ENCODE measurements around the gene DHX8.
"Not testable (repeated sequence)": the region's sequence is repeated elsewhere in the genome, so short reads cannot be mapped to it uniquely, and the experiment has no call there.

DHX8 gene

DNA sequence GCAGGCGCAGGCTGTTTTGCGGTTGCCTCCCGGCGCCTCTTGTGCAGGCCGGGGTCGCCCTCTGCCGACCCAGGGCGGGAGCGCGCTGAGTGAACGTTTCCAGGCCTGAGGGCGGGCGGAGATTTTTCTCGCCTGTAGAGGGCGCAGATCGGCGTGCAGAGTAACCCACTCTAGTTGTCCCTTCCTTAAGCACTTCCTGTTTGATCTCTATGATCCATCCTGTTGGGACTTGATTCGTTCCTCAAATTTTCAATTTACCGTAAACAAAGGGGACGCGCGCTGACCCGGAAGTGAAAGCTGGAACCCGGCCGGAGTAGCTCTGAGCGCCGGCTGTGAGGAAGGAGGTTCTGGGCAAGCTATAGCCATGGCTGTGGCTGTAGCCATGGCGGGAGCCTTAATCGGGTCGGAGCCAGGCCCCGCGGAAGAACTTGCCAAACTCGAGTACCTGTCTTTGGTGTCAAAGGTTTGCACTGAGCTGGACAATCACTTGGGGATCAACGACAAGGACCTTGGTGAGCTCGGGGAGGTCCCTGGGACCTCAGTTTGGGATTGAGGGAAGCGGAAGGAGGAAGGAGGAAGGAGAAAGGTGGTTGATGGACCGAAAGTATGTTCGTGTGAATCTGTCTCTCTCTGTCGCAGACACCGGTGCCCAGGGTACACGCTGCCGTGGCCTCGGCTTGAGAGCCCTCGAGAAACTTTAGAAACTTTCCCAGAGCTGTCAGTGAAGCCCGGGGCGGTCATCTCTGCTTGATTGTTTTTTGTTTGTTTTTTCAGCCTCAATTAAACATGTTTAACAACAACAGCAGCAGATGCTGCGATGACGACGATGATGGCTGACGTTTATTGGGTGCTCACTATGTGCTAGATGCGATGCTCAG lies at the start of gene DHX8:
DHX8 (plus strand) TSS at position 302 of the 878 bp plus-strand sequence; CDS start at position 365, 63 bp downstream.
- peak; percentile 99 for DNase-seq (ENCODE audit: low spot score)

DNA sequence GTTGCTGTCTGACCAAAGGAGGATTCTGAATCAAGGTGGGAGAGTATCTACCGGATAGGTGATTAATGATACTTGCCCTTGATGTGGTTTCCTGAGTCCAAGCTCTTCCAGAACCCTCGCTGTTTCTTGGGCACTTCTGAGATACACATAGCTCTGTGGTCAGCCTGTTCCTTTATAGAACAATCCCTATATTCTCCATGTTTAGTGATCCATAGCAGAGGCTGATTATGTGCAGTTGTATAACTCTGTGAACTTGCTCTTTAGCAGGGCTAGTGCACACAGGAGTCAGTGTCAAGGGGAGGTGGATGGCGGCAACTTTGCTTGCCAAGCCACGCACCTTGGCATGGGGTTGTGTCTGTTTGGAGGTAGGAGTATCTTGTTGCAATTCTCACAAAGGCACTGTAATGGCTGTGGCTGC lies 48.9 kb upstream of the DHX8 start:
- DNase-seq (ENCODE audit: low spot score), result no peak

- DNase-seq (ENCODE audit: low spot score), result no peak
Observed at GRCh38 chr17:43437756-43438155, 46.0 kb upstream of the DHX8 start.

GRCh38 chr17:43438626-43439025 lies 45.1 kb upstream of the DHX8 start:
- DNase-seq (ENCODE audit: low spot score), result no peak

GRCh38 chr17:43439041-43439440 lies 44.7 kb upstream of the DHX8 start:
- DNase-seq (ENCODE audit: low spot score), result no peak

GRCh38 chr17:43442711-43443110 lies 41.1 kb upstream of the DHX8 start:
- no peak for DNase-seq (ENCODE audit: low spot score)

GRCh38 chr17:43443381-43443780 lies 40.4 kb upstream of the DHX8 start:
- no peak for DNase-seq (ENCODE audit: low spot score)

DNA sequence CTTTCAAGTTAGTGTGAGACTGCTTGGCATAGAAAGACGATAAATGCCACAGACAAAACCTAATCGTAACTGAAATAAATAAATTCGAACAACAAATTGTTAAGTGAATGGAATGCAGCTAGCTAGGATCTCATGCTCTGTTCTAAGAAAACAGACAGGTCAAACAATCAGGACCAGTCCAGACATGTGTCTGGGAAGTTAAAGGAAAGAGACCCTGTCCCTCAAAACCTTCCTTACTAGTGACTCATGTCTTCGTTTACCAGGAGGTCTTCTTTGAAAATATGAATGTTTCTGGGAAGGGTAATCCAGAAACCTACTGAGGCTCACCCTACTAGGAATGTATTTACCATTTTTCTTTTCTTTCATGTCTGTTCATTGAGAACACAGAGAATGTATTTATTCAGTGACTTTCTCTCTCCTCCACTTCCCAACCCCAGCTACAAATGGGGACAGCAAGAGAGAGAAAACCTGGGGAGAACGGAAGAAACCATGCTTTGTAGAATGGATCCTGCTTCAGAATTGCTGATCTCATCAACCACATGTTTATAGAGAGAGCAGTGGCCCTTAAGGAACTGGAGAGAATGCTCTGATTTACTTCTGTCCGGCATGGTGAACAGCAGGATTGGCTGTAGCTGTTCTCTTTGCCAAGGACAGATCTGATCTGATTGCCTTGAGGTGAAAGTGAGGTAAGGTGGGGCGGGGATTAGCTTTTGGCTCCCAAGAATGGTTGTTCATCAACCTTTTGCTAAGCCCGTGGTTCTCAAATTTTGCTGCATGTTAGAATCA lies 39.4 kb upstream of the DHX8 start:
- DNase-seq (ENCODE audit: low spot score), result no peak

GRCh38 chr17:43445009-43445589 lies 38.7 kb upstream of the DHX8 start:
- DNase-seq (ENCODE audit: low spot score), result no peak

GRCh38 chr17:43446773-43447172 lies 37.0 kb upstream of the DHX8 start:
- no peak for DNase-seq (ENCODE audit: low spot score)

- no peak for DNase-seq (ENCODE audit: low spot score)
Observed at GRCh38 chr17:43448720-43449469, 34.9 kb upstream of the DHX8 start.

GRCh38 chr17:43449470-43450248 lies 34.1 kb upstream of the DHX8 start:
- DNase-seq (ENCODE audit: low spot score), result no peak

DNA sequence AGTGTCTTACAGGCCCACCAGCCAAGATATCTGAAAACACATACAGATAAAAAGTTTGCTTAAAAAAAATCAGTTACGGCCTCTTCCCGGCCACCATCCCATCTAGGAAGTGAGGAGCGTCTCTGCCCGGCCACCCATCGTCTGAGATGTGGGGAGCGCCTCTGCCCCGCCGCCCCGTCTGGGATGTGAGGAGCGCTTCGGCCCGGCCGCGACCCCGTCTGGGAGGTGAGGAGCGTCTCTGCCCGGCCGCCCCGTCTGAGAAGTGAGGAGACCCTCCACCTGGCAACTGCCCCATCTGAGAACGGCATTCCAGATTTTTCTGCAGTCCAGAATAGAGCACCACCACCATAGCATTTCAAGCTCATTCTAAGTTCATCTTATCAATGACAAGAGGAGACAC lies 33.0 kb upstream of the DHX8 start:
- DNase-seq (ENCODE audit: low spot score), result not testable (repeated sequence)

DNA sequence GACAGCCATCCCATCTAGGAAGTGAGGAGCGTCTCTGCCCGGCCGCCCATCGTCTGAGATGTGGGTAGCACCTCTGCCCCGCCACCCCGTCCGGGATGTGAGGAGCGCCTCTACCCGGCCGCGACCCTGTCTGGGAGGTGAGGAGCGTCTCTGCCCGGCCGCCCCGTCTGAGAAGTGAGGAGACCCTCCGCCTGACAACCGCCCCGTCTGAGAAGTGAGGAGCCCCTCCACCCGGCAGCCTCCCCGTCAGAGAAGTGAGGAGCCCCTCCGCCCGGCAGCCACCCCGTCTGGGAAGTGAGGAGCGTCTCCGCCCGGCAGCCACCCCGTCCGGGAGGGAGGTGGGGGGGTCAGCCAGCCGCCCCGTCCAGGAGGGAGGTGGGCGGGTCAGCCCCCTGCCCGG lies 32.0 kb upstream of the DHX8 start:
- not testable (repeated sequence) for DNase-seq (ENCODE audit: low spot score)

- no peak for DNase-seq (ENCODE audit: low spot score)
Observed at GRCh38 chr17:43453331-43453812, 30.4 kb upstream of the DHX8 start.

DNA sequence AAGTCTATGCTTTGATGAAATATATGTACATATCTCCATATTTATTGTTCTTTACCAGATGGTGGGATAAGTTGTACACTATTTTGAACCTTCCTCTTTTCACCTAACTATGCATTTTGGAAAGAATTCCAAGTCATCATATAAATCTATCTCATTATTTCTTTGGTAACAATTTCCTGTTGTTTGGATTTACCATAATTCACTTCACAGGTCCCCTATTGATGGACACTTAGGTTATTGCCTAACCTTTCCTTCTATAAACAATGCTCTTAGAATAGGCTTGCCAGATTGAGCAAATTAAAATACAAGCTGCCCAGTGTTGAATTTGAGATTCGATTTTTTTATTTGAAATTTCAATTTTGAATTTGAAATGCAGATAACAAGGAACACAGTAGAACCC lies 28.9 kb upstream of the DHX8 start:
- no peak for DNase-seq (ENCODE audit: low spot score)

GRCh38 chr17:43456029-43456428 lies 27.7 kb upstream of the DHX8 start:
- DNase-seq (ENCODE audit: low spot score), result no peak

DNA sequence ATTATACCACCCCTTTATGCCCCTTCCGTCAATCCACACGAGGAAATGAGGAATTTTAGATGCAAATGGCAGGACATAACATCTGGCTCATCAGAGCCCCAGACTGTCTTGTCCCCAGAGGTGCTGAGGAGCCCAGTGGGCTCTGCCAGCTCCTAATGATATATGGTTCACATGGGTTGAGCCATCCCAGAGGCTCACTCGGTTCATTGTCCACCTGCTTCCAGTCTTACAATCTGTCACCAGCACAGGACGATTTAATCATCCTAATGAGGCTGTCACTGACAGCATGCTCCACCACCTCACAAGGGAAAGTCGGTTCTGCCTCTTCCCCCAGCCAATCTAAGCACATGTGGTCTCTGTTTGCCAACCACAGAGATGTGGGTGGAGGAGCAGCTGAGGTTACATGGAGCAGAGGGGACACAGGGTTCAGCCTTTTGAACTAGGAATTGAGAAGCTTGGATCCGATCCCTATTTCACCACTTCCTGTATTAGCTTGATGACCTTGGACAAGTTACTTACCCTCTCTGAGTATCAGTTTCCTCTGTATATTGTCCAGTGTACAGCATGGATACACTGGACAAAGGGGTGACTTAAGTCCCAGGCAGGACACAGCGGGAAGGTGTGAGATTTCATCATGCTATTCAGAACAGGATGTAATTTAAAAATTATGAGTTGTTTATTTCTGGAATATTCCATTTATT lies 27.0 kb upstream of the DHX8 start:
- DNase-seq (ENCODE audit: low spot score), result no peak

GRCh38 chr17:43457362-43457692 lies 26.4 kb upstream of the DHX8 start:
- no peak for DNase-seq (ENCODE audit: low spot score)

- DNase-seq (ENCODE audit: low spot score), result not testable (repeated sequence)
Observed at GRCh38 chr17:43459878-43460277, 23.9 kb upstream of the DHX8 start.

DNA sequence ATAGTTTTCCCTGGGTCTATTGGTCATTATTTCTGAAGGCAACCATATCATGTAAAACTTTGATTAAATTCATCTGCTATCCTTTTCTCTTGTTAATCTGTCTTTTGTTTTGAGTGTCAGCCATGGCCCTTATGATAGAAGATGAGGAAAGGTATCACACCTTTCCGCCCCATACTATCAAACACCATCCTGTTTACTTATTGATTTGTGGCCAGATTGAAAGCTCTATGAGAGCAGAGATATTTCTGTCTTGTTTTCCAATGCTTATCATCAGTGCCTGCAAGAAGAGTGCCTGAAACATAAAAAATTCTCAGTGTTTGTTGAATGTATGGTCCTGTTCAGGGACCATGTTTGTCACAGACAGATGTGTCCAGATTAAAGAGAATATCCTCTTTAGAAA lies 22.6 kb upstream of the DHX8 start:
- no peak for DNase-seq (ENCODE audit: low spot score)
